PC-3 (cell line): ENCODE measurements around the gene GPD2.

Experiments used
- EZH2 ChIP-seq: fragments of 300-600 bp; sonication (generic); IDR thresholded peaks from one replicate; pipeline ENCODE4 v1.6.1; 2017; ENCODE audit warnings: antibody characterized with exemption, mild to moderate bottlenecking, low read length; ENCODE audit not compliant: unreplicated experiment
- EZH2phosphoT487 ChIP-seq: fragments of 300-600 bp; sonication (generic); IDR thresholded peaks from 2 replicates; pipeline ENCODE4 v1.6.1; 2018; ENCODE audit warnings: mild to moderate bottlenecking, antibody characterized with exemption, low read length, borderline replicate concordance
- TF ChIP-seq, protein P1 (sequence below): fragments of 300-600 bp; sonication (generic); conservative IDR thresholded peaks from 2 replicates; pipeline ENCODE4 v1.5.1; 2017; ENCODE audit warnings: antibody characterized with exemption, low read depth, mild to moderate bottlenecking, low read length

DNA sequence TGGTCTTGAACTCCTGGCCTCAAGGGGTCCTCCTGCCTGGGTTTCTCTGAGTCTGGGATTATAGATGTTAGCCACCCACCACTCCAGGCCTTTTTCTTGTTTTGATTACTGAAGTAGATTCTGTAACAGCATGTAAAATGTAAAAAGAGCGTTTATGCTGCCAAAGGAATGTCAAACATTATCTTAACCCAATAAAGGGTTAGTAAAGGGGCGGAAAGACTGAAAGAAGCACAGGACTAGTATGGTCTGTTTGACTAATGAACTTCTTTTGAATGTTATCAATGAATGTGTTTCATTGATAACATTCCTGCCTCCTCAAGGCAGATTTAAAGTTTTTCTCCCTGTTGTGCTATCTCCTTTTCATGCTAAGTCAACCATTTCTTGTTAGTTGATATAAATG lies 29.4 kb downstream of the GPD2 start:
- TF ChIP-seq, protein P1, sequence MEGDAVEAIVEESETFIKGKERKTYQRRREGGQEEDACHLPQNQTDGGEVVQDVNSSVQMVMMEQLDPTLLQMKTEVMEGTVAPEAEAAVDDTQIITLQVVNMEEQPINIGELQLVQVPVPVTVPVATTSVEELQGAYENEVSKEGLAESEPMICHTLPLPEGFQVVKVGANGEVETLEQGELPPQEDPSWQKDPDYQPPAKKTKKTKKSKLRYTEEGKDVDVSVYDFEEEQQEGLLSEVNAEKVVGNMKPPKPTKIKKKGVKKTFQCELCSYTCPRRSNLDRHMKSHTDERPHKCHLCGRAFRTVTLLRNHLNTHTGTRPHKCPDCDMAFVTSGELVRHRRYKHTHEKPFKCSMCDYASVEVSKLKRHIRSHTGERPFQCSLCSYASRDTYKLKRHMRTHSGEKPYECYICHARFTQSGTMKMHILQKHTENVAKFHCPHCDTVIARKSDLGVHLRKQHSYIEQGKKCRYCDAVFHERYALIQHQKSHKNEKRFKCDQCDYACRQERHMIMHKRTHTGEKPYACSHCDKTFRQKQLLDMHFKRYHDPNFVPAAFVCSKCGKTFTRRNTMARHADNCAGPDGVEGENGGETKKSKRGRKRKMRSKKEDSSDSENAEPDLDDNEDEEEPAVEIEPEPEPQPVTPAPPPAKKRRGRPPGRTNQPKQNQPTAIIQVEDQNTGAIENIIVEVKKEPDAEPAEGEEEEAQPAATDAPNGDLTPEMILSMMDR, result no peak
- TF ChIP-seq EZH2 (no peak), EZH2phosphoT487 (no peak)
